SH-SY5Y (cell line): ENCODE measurements around the gene RAB5A.

Experiments
- GATA2 ChIP-seq: IDR thresholded peaks from 2 replicates; pipeline ENCODE4 v1.6.1; 2011; ENCODE audit warnings: mild to moderate bottlenecking, low read depth, low read length
- GATA3 ChIP-seq: IDR thresholded peaks from 2 replicates; pipeline ENCODE4 v1.6.1; 2011; ENCODE audit warnings: low read depth, mild to moderate bottlenecking, low read length, moderate library complexity

- TF ChIP-seq GATA2 = no peak
- no peak for TF ChIP-seq GATA3
These were observed 7.8 kb downstream of the RAB5A start for GRCh38 chr3:19954676-19955075.
